GM19438 (cell line): ENCODE results near the gene BIRC7.
"Not testable (repeated sequence)": the region's sequence is repeated elsewhere in the genome, so short reads cannot be mapped to it uniquely, and the experiment has no call there.

Experiments used
- ATAC-seq: cut with Tn5 transposase; IDR thresholded peaks from one replicate; pipeline ENCODE4 v1.9.1; 2021; ENCODE audit warnings: low read depth; ENCODE audit not compliant: unreplicated experiment

Gene BIRC7

DNA sequence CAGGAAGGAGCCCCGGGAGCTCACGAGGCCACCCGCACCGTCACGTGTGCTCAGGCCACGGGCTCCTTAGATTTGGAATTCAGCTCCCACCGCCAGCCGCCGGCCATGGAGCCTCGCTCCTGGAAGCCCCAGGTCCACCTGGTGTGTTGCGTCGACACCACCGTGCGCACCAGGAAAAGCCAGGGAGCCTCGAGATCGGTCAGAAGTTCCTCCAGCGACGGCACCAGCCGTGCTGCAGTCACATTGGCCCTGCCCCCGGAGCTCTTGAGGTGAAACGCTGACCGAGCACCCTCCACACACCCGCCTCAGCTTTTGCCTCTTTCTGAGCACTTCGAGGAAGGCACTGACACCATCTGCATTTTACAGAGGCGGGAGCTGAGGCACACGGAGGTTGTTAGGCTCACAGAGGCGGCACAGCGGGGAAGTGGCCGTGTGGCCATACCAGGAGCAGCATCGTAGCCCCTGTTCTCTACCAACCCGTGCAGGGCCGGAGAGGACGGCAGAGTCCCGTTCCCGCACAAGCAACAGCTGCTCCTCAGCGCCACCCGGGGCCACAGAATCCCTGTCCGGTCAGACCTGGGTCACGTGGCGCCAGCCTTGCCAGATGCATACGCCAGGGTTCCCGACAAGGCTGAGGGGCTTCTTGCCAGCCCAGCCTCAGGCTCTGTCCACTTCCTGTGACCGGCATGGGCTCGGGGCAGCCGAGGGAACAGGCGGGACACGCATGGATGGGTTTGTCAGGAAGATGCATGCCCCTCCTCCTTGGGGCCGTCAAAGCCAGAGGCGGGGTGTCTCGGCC lies 11.0 kb downstream of the BIRC7 start:
- no peak for ATAC-seq

DNA sequence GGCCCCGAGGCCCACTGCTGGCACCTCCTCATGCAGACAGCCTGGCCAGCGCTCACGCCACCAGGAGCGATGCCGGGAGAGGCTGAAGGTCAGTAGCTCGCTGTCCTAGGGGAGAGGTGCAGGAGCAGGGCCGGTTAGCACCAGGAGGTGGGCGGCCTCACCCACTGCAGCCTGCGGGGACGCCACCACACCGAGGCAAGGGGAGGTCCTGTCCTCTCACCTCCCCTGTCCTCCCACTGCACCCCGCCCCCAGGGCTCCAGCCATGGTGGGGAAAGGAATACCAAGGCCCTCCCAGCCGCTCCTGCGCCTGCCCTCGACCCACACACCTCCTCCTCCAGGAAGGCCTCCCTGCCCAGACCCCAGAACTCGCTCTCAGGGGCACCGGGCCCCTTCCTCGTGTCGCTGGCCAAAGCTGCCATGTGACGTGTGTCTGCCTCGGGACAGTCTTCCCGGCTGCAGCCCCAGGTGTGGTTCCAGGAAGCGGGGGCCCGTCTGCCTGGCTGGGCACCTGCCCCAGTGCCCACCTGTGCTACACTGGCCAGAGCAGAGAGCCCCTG lies 12.0 kb downstream of the BIRC7 start:
- no peak for ATAC-seq

DNA sequence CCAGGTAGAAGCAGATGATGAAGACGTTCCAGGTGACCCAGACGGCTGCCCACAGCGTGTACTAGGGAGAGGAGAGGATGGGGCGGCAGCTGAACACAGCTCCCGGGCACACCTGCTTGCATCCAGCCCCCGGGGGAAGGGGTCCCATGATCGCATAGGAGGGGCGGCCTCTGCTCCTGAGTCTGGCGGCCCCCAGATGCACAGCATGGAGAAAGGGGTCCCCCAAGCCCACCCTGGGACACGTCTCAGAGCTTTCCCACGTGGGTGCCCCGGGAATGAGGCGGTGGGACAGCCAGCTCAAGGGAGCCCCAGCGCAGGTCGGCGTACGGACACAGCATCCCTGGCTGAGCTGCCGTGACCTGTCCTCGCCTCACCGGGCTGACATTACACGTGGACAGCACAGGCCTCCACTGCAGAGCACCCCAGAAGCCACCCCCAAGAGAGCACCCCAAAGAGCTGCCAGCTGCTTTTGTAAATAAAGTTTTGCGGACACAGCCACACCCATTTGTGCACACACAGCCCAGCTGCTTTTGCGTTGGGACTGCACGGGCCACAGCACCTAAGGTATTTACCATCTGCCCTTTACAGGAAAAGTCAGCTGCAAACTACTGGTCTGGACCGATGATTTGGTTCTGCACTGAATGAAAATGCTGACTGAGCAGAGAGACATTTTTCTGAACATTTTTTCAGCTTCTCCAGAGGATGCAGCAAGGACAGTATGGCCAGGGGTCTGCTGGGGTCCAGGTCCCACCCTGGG lies 13.3 kb downstream of the BIRC7 start:
- no peak for ATAC-seq

DNA sequence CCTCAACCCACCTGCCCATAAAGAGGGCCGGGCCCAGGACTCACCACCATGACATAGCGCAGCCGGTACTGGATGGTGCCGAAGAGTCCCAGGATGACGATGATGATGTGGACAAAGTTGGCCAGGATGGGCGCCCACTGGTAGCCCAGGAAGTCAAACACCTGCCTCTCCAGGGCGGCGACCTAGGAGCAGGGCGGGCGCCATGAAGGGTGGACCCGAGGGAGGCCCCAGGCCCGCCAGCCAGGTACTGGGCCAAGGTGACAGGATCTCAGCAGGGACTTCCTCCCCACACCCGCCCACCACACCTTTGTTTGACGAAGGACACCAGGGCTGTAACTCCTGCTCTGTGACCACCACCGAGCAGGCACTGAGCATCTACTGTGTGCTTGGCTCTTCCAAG lies 14.2 kb downstream of the BIRC7 start:
- no peak for ATAC-seq

DNA sequence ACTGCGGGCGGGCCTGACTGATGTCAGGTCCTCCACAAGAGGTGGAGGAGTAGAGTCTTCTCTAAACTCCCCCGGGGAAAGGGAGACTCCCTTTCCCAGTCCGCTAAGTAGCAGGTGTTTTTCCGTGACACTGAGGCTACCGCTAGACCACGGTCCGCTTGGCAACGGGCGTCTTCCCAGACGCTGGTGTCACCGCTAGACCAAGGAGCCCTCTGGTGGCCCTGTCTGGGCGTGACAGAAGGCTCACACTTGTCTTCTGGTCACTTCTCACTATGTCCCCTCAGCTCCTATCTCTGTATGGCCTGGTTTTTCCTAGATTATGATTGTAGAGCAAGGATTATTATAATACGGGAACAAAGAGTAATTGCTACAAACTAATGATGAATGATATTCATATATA lies 15.6 kb downstream of the BIRC7 start:
- ATAC-seq: not testable (repeated sequence)

DNA sequence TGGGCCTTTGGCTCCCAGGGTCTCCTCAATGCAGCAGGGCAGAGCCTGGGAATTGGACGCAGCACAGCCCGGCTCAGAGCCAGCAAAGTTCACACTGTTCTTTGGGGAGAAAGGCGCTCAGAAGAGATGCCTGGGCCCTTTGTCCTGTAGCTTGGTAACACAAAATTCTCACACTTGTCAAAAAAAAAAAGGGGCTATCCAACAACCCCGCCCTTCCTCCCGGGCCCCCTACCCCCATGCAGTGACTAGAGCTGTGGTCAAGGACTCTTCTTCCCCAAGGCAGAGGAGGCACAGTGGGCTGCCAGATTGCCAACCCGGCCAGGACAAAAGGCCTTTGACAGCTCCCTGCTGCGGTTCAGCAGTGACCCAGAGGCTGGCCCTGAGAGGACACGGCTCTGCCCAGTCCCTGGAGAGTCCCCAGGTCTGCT lies 16.6 kb downstream of the BIRC7 start:
- ATAC-seq: no peak

DNA sequence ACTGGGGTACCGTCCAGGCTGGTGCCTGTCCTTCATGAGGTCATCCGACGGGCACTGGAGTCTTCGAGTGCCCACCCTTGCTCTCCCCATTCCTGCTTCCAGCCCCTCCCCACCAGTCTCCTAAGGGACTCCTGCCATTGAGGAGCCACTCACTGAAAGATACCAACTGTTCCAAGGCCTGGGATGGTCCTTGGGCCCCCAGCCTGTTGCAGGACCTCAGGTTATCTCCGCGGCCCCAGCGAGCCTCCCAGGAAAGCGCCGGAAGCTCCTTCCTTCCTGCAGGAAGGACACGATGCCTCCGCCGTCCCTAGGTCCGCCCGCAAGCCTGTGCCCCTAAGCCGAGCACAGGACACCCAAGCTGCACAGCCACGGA lies 17.3 kb downstream of the BIRC7 start:
- ATAC-seq: no peak

DNA sequence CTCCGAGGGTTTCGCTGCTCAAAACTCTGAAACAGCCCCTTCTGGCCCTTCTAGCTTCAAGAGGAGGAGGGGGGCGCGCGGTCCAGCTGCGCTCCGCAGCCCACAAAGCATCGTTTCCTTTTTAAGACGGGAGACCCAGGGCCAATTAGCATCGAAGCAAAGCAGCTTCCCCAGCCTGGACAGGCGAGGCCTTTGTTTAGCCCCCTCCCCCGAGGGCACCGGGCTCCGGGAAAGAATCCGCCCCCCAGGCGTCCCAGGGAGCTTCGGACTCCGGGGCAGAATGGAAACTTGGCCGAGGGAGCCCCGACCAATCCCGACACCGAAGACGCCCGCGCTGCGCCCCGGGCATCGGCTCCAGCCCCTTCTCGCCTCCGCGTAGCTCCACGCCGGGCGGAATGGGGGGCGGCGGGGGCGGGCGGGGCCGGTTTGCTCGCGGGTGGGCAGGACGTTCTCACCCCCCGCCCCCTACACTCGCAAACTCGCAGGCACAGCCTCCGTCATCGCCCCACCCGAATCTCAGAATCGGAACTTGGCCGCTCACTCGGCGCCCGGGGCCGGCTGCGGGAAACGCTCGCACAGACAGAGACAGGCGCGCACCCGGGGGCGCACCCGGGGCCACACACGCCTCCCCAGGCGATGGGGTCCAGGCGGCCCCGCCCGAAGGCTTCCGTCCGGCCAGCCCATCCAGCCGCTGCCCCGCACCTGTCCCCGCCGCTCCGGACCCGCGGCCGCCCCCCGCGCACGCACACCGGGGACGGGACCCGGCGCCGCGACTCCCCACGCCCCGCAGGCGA lies 17.9 kb downstream of the BIRC7 start:
- no peak for ATAC-seq

DNA sequence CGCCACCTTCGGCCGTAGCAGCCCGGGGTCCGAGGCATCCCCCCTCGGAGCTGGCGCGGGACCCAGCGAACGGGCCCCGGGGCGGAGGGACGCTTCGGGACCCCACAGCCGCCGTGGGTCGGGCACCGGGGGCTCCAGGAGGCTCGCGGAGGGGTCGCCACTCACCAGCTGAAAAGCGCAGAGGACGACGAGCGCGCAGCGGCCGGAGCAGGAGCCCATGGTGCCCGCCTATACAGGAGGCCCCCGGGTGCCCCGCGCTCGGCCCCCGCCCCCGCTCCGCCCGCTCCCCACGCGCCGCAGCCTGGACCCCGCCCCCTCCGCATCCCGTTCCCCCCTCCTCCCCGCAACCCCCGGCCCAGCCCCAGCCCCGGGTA lies 18.5 kb downstream of the BIRC7 start, which contains the start of gene NKAIN4:
Gene NKAIN4 (minus strand): TSS at position 232 of the 374 bp plus-strand sequence. CDS start 13 bp downstream, at position 219.
- ATAC-seq: no peak

DNA sequence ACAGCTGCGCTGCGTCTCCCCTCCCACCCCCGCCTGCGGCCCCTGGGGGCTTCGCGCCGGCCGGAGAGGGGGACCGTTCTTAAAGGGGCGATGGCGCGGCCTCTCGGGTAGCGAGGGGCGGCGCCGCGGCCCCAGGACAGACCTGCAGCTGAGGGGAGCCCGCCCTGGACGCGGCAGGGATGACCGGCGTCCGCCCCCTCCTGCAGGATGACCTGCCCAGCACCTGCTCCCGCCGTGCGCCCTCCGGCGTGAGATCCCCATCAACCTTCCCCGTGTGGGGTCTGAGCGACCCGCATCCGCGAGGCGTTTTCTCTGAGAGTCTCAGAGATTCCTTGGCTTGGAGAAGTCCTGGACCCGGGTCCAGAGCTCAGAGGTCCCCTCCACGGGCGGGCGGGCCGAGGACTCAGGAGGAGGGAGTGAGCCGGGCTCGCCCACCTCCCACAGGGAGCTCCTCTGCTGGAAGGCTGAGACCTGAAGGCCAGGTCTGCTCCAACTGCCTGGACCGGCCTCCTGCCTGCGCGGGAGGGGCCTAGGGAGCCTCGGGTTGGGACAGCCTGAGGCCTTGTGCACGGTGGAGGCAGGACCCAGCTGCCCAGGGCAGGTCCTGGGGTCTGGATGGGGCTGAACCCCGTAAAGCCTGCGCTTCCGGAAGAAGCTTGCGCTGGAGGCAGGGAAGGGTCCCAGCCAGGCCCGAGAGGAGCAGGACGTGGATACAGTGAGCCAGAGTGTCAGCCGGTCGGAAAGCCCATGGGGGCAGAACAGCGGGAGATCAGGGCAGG lies 19.1 kb downstream of the BIRC7 start:
- no peak for ATAC-seq

DNA sequence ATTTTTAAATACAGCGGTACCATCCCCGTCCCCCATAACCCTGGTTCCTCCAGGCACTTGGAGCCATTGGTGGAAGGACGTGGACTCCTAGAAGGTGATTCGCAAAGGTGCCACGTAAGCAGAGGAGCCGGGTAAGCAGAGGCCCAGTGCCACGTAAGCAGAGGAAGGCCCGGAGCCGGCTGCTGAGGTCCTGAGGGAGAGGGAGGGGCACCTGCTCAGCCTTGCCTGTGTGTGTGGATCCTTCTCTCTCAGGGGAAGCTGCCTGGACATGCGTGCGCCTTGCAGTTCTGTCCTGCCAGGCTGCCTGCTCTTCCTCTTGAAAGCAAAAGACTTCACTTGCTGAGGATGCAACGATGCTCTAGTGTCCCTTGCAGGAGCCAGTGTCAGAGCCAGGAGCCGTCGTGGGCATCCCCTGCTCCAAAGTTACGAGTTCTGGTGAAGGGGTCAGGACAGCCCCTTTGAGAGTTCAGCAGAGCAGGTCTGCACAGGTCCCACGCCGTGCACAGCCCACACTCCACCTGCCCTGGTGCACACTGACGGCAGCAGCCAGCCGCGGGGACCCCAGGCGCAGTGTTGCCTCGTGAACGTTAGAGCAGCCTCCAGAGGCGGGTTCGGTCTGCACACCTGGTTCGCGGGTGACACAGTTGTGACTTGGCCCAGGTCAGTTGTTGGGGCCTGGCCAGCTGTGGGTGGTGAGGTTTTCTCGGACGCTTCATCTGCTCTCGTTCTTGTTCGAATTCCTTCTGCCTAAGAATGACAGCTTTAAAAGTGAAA lies 20.4 kb downstream of the BIRC7 start:
- ATAC-seq: no peak

DNA sequence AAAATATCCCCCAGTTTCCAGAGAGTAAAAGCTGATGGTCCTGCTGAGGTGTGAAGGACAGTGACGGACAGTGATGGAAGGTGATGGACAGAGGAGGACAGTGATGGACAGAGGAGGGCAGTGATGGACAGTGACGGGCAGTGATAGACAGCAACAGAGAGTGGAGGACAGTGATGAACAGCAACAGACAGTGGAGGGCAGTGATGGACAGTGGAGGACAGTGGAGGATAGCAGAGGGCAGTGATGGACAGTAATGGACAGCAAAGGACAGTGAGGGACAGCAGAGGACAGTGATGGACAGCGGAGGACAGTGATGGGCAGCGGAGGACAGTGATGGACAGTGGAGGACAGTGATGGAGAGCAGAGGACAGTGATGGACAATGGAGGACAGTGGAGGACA lies 21.2 kb downstream of the BIRC7 start:
- no peak for ATAC-seq

DNA sequence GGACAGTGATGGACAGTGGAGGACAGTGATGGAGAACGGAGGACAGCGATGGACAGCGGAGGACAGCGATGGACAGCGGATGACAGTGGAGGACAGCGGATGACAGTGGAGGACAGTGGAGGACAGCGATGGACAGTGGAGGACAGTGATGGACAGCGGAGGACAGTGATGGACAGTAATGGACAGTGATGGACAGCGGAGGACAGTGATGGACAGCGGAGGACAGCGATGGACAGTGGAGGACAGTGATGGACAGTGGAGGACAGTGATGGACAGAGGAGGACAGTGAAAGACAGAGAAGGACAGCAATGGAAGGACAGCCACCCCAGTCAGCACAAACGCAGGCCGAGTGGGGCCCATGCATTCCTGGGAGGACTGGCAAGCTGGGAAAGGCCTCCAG lies 21.9 kb downstream of the BIRC7 start:
- no peak for ATAC-seq

DNA sequence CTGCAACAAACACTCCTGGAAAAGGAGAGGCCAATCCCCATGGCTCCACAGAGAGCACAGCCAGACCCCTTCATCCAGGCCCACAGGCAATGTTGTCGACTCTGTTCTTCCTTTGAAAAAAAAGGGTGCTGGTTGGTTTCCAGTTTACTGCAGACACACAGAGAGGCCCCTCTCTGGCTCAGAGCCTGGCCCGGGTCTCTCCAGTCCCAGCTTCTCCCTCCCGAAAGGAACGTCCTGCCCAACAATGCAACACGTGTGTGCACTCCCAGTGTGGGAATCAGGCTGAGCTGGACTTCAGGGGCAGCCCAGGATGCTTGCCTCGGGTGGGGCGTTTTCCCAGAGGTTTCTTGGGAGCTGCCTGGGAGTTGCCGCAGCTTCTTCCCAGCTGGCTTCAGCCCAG lies 23.1 kb downstream of the BIRC7 start:
- ATAC-seq: no peak

DNA sequence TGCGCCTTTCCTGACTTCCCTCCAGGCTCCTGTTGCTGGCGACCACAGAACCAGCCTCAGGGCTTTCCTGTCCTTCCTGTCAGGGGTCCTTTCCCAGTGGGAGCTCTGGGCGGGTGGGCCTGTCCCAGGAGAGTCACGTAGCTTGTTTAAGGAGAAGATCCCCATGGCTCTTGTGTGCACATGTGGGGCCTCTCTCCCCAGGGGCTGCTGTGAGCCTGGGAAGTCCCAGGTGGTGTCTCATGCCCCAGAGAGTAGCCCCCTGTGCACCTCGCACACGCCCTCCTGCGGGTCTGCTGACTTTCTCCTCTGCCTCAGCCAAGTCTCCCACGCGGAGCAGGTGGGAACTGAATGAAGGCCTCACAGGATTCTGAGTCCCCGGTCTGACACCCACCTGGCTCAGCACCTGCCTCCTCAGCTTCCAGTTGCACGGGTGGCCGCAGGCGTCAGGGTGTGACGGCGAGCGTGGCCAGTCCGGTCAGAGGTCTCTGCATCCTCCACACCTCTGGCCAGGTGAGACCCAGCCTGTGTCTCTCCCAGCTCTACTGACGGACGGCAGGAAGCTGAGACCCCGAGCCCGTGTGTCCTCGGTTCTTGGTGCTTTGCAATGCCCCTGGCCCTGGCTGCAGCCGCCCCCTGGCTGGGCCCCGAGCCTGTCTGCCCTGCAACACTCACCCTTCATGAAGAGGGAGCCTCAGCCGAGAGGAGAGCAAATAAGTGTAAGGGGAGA lies 24.2 kb downstream of the BIRC7 start:
- no peak for ATAC-seq

DNA sequence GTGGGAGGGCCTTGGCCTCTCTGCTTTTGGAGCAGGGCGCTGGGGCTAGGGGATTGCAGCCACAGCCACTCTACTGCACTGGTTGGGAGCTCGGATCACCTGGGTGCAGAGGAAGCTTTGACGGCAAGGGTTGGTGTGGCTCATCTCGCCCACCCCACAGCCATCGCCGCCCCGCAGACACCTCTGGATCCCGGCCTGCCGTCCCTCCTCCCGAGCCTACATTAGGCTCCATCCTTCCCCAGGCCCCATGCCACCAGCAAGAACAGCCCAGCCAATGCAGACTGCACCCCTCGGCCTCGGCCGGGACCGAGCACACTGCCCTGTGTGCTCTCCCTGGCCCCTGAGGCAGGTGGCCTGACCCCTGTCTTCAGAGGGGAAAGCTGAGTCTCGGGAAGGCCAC lies 24.8 kb downstream of the BIRC7 start:
- no peak for ATAC-seq

DNA sequence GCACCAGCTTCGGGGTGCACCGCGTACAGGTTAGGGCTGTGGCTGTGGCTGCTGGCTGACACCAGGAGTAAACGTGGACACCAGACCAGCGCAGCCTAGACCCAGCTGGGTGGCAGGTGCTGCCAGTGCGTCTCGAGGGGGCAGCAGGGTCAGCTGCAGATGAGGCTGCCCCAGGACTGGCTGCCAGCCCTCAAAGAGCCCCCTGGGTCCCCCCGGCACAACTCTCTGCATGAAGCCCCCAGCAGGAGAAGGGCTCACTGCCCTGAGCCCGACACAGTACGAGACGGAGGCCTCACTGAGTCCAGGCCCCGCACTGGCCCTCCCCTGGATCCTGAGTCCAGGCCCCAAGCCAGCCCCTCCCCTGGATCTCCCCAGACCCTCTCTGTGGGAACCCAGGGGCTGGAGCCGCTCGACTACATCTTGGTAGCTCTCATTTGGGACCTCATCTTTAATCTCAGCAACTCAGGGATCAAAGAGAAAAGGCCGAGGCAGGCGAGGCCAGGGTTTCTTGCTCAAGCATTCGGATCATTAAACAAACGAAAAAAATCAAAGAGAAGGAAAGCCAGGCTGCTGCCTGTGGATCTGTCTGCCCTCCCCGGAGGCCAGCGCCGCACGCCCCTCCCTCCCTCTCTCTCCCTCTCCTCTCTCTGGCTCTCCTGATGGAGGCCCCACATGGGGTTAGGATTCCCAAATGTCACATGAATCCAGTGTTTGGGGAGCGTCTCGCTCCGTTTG lies 25.5 kb downstream of the BIRC7 start:
- no peak for ATAC-seq
